ENCODE data around the gene CCDC158.

CCDC158 gene

GRCh38 chr4:76377911-76378310, 43.0 kb downstream of the CCDC158 start:
- TF ChIP-seq, protein P1, sequence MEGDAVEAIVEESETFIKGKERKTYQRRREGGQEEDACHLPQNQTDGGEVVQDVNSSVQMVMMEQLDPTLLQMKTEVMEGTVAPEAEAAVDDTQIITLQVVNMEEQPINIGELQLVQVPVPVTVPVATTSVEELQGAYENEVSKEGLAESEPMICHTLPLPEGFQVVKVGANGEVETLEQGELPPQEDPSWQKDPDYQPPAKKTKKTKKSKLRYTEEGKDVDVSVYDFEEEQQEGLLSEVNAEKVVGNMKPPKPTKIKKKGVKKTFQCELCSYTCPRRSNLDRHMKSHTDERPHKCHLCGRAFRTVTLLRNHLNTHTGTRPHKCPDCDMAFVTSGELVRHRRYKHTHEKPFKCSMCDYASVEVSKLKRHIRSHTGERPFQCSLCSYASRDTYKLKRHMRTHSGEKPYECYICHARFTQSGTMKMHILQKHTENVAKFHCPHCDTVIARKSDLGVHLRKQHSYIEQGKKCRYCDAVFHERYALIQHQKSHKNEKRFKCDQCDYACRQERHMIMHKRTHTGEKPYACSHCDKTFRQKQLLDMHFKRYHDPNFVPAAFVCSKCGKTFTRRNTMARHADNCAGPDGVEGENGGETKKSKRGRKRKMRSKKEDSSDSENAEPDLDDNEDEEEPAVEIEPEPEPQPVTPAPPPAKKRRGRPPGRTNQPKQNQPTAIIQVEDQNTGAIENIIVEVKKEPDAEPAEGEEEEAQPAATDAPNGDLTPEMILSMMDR (IDR thresholded peaks at IDR 0.05; ENCODE audit: control extremely low read depth, extremely low read depth, low read depth, missing control alignments), result peak; percentile 58
- peak; percentile 23 for DNase-seq (ENCODE audit: extremely low spot score)
- ChIA-PET CTCF (interaction anchor here (0.7 to 6.4 kb wide), 36 partner anchors 9 to 610 kb away, joined by 3 to 163 read pairs (median 4); no protein-coding TSS in a partner anchor), POLR2A (no interaction called here)

DNA sequence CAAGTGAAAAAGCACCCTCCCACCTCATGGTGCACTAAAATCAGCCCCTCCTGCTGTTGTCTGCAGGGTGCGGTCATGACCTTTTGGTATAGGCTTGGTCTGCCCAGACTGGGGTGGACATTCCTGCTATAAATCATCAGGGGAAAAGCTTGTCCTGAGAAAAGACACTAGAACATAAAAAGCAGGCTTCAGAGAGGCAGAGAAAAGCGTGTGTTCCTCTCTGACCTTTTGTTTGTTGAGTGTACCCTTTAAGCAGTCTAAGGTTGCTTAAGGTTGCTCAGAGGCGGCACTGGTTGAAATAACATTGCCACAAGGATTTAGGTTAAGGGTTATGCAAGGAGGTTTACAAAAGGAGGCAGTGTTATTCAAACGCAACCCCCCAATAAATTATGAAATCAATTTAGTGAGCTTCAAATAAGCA, 43.5 kb downstream of the CCDC158 start:
- no peak for DNase-seq (ENCODE audit: extremely low spot score)
- TF ChIP-seq, protein P1 (IDR thresholded peaks at IDR 0.05; ENCODE audit: control extremely low read depth, extremely low read depth, low read depth, missing control alignments), result no peak
- POLR2A ChIA-PET, result no interaction called here
- CTCF ChIA-PET, result interaction anchor here (0.7 to 6.4 kb wide), 33 partner anchors 9 to 611 kb away, joined by 3 to 163 read pairs (median 4); no protein-coding TSS in a partner anchor

GRCh38 chr4:76376534-76376933, 44.4 kb downstream of the CCDC158 start:
- TF ChIP-seq, protein P1 (IDR thresholded peaks at IDR 0.05; ENCODE audit: control extremely low read depth, extremely low read depth, low read depth, missing control alignments), result no peak
- CTCF ChIA-PET, result interaction anchor here (0.8 to 6.4 kb wide), 15 partner anchors 8 to 228 kb away, joined by 3 to 163 read pairs (median 4); no protein-coding TSS in a partner anchor
- DNase-seq (ENCODE audit: extremely low spot score), result no peak
- POLR2A ChIA-PET, result no interaction called here

- CTCF ChIA-PET, result interaction anchor here (1.1 to 6.4 kb wide), 4 partner anchors 11 to 196 kb away, joined by 3 to 163 read pairs (median 6); no protein-coding TSS in a partner anchor
- no peak for DNase-seq (ENCODE audit: extremely low spot score)
- POLR2A ChIA-PET, result no interaction called here
- TF ChIP-seq, protein P1 (IDR thresholded peaks at IDR 0.05; ENCODE audit: control extremely low read depth, extremely low read depth, low read depth, missing control alignments), result no peak
These were observed 45.2 kb downstream of the CCDC158 start for GRCh38 chr4:76375703-76376102.

GRCh38 chr4:76374798-76375197, 46.1 kb downstream of the CCDC158 start:
- DNase-seq (ENCODE audit: extremely low spot score), result no peak
- TF ChIP-seq, protein P1 (IDR thresholded peaks at IDR 0.05; ENCODE audit: control extremely low read depth, extremely low read depth, low read depth, missing control alignments), result no peak
- CTCF ChIA-PET, result interaction anchor here (0.8 to 6.4 kb wide), 2 partner anchors 33 to 195 kb away, joined by 3 to 163 read pairs; no protein-coding TSS in a partner anchor
- POLR2A ChIA-PET, result no interaction called here

DNA sequence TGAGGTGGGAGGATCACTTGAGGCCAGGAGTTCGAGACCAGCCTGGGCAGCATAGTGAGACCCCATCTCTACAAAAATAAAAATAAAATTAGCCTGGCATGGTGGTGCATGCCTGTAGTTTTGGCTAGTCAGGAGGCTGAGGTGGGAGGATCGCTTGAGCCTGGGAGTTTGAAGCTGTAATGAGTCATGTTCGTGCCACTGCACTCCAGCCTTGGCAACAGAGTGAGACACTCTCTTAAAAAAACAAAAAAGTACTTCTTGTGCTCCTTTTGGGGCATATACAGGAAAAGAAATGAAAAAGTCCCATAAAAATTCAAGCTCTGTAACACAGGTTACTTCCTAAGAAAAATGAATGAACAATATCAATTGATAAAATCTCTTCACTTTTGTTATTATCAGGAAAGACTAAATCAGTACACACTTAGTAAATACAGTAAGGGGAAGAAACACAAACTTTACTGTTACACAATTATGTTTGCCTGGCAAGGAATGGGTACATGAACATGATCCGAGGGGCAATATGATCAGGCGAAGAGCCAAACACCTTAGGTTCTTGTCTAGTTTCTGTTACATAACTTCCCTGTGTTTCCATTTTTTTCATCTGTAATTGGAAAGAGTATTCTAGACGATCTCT, 46.9 kb downstream of the CCDC158 start:
- ChIA-PET POLR2A (no interaction called here), CTCF (interaction anchor here (6.4 kb wide), 1 partner anchor 194 kb away, joined by 163 read pairs; no protein-coding TSS in a partner anchor)
- TF ChIP-seq, protein P1 (IDR thresholded peaks at IDR 0.05; ENCODE audit: control extremely low read depth, extremely low read depth, low read depth, missing control alignments), result no peak
- no peak for DNase-seq (ENCODE audit: extremely low spot score)
